NCI-H526 (cell line): ENCODE measurements around the gene SETBP1.

Experiments
- DNase-seq, 2 experiments: peaks; one replicate each; lab custom pipeline; 2025; lab: John Stamatoyannopoulos, UW

Gene SETBP1

DNA sequence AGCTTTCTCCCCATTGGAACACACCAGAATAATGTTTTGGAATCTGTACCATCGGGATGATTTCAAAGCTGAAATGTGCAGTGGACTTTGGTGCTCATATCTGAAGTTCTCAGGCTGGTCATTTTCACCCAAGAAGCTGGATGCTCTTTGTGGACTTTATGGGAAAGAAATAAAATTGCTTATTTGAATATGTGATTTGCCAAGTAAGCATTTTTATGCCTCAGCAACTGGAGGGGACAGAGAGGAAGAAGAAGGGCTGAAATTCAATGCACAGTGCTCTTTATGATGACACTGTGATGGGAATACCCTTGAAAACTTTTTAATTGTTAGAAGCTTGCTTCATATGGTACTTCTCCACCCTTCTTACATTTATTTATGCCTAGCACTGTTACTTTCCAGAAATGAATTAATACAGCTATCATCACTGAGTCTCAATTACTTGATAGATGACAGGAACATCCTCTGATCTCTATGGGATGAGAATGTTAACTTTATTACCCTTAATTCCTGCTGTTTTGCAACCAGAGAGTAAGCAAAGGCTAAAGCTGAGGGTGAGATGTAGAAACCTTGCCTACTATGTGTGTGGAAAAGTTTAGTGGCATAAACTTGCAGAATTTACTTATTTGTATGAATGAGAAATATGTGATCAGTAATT, 23.6 kb downstream of the SETBP1 start:
- DNase-seq: no peak

DNA sequence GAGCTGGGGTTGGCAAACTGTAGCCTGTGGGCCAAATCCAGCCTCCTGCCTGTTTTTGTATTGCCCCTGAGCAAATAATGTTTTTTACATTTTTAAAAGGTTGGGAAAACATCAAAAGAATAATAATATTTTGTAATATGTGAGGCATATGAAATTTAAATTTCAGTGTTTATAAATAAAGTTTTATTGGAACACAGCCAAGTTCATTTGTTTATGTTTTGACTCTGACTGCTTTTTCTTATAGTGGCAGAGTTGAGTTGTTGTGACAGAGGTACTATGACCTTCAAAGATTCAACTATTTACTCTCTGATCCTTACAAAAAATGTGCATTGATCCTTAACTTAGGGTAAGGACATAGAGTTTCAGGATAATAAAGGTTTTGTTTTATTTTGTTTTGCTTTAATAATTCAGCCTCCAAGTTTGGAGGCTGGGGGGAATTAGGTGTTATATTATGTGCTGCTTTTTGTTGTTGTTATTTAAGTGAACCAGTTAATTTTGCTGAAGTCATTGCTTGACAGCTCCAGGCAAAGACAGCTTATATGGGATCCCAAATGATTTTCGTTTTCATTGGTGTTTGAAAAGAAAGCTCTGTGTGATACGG, 24.5 kb downstream of the SETBP1 start:
- no peak for DNase-seq

GRCh38 chr18:44708451-44709083, 27.9 kb downstream of the SETBP1 start:
- DNase-seq: no peak

DNA sequence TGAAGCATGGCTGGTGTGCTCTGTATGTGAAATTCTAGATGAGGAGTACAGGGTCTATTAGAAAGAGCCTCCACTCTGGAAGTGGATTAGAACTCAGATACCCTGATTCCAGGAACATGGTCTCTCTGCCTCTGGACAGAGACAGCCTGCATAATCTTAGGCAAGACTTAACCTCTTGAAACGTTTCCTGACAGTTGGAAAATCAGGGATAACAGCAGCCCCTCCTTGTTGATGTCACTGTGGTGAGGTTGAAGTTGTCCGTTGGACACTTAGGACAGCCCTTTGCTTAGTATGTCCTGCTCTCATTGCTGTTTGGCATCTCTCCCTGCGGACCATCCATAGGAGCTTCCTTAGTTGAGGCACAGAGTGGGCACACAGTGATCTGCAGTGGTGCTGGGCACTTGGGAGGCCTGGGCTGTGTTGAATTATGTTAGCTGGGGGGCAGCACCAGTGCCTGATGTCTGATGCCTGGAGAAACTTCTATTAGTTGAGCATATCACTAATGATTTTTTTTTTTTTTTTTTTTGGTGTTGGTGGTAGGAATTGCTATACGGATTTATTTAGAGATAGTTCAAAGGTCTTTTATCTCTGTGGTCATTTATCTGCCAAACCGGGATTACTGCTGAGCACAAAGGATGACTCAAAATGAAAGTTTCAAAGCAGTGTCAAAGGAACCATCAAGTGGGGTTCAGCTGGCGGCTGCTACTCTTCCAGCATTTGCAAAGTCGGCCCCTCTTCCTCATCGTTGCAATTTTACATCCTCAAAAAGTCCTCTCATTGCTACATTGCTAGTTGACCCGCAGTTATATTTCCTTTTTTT, 28.8 kb downstream of the SETBP1 start:
- DNase-seq: no peak

GRCh38 chr18:44710931-44711330, 30.2 kb downstream of the SETBP1 start:
- no peak for DNase-seq

DNA sequence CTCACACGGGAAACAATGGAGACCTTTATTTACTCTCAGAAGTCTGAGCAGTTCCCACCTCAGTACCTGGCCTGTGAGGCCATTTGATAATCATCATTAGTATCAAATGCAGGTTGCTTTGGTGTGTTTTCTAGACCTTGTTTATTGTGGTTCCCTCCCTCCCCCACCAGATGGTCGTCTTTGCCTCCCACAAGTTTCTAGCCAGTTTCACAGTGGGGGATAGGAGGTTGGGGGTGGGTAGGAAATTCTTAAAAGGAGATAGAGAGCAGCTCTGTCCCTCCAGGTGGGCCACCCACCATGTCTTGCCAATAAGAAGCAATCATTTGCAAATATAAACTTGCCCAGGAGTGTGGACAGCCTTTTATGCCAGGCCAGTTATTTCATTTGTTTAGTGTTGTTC, 31.3 kb downstream of the SETBP1 start:
- no peak for DNase-seq

GRCh38 chr18:44713435-44713834, 32.7 kb downstream of the SETBP1 start:
- no peak for DNase-seq

DNA sequence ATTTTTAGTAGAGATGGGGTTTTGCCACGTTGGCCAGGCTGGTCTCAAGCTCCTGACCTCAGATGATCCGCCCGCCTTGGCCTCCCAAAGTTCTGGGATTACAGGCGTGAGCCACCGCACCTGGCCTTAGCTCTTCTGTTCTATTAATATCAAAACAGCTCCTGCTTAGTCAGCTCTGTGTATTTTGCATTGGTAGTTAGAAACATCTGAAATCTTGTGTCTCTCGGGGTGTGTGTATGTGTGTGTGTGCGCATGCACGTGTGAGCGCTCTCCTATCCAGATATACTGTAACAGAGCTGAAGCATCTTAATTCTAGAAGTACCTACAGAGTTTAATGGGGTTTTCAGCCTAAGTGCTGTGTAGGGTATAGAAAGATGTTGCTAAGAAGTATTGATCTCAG, 33.7 kb downstream of the SETBP1 start:
- no peak for DNase-seq

GRCh38 chr18:44715245-44715644, 34.6 kb downstream of the SETBP1 start:
- DNase-seq: no peak

DNA sequence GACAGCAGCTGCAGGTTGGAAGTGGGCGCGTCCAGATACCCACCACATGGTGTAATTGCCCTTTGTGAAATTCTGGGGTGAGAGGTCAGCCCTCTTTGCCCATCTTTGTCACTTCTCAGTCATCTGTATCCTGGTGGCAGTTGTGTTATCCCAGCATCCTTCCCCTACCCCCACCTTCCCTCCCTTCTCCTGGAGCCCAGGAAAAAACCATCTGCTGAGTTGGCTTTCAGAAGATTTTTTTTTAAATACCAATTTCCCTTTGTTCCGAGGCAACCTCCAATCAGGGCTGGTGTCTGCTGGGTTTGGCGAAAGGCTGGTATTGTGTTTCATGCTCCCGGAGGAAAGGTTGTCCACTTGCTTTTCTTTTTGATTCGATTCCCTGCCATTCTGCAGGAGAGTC, 35.2 kb downstream of the SETBP1 start:
- DNase-seq: no peak

DNA sequence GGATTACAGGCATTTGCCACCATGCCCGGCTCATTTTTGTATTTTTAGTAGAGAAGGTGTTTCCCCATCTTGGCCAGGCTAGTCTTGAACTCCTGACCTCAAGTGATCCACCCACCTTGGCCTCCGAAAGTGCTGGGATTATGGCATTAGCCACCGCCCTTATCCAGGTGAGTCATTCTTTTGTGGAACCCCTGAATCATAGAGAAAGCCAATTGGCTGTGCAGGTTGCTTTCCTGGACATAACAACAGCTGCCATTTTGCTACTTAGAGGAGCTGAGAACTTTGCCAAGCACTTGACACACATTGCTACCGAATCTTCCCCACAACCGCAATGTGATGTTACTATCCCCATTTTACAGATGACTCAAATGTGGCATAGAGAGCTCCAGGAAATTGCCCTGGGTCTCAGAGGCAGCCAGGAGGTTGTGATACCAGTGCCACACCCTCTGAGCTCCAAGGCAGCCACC, 36.0 kb downstream of the SETBP1 start:
- no peak for DNase-seq

GRCh38 chr18:44719519-44720060, 38.9 kb downstream of the SETBP1 start:
- no peak for DNase-seq

GRCh38 chr18:44721748-44722147, 41.1 kb downstream of the SETBP1 start:
- peak; percentile 46 to 52 for DNase-seq

GRCh38 chr18:44723411-44723810, 42.7 kb downstream of the SETBP1 start:
- no peak for DNase-seq

GRCh38 chr18:44724105-44724778, 43.6 kb downstream of the SETBP1 start:
- peak in 1 of 2 experiments; percentile 21 for DNase-seq

DNA sequence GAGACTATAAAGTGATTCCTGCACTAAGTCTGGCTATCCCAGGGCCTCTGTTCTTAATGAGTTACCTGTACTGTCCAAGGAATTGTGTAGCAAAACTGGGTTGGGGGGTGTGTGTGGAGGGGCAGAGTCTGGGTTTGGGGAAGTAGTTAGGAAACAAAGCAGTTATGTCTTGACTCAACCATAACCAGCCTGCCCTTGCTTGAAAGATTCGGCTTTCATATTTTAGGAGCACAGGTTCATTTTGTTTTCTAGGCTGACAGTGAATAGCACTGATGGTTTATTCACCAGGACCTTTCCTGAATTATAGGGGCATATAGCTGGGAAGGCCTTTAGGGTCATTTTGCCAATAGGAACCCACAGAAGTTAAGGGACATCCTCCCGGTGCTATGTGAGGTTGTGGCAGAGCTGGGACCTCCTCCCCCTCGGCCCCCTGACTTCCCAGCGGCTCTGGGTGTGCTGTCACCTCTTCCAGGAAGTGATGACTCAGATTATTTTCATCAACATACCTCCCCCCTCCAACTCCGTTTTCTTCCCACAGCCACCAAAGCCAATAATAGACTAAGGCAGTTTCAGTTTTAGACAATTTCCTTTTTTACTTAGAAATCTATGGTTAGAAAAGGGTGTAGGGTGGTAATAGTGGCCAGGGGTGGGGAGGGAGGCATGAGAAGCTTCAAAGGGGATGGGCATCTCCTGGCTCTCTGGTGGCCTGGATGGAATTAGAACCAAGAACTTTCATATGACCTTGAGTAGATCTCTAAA, 44.8 kb downstream of the SETBP1 start:
- DNase-seq: no peak

DNA sequence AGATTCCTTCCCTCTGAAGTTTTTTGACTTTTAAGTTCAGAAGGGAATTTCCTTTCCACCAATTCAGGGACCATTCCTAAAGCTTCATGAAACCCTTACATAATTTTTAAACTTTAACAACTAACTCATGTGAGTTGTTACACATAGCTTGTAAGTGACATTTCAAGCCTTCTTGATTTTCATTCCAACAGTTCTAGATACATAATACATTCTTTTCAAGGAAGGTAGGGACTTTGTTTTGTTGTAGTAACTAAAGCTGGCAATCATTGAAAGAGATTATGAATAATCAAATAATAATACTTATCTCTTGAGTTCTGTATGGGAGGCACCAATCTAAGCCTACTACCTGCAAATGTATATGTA, 45.4 kb downstream of the SETBP1 start:
- no peak for DNase-seq

- DNase-seq: no peak
Measured at GRCh38 chr18:44727291-44727690, 46.6 kb downstream of the SETBP1 start.

- peak in 1 of 2 experiments; percentile 32 for DNase-seq
Measured at GRCh38 chr18:44729631-44730101, 49.0 kb downstream of the SETBP1 start.

DNA sequence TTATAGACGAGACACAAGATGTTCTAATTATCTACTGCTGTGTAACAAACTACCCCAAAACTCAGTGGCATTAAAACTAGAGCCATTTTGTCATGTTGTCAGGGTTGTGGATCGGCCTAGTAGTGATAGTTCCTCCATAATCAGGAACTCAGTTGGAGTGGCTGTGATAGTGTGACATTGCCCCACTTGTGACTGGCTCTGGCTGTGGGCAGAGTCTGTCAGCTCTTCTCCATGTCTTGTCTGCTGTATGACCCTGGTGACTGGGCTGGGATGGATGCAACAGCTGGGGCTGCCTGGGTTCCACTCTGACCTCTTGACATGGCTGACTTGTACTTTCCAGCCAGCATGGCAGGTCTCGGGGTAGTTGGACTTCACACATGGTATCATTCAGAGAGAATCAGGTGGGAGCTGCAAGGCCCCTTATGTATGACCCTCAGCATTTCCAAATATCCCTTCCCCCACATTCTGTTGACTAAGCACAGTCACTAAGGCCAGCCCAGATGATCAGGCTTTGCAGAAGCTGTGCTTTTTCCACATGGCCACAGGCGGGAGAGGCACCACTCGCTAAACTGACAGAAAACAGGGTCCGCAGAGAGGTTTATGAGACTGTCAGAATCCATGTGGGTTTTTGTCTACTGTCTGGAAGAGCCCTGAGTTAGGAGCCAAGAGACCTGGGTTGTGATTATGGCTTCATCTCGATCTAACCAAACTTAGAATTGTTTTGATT, 50.3 kb downstream of the SETBP1 start:
- peak in 1 of 2 experiments; percentile 30 for DNase-seq
